ENCODE data around the gene ZNF423. TPM values are rescaled to one million over a fixed set of nuclear protein-coding genes. Genes with fewer than 3 reads are reported as not detected.

The ZNF423 gene
- total RNA-seq, 1 experiment from 2014 or later = not detected

GRCh38 chr16:49651996-49652395, 203.9 kb downstream of the ZNF423 start:
- Mint-ChIP-seq H3K9me3 (ENCODE audit: low read depth, unreplicated experiment) (peaks cover 14% of the 10 kb centered on the region), H3K4me3 (ENCODE audit: low read depth, unreplicated experiment) (no peak overlapping the region), H3K27ac (ENCODE audit: unreplicated experiment) (no peak overlapping the region), H3K27me3 (ENCODE audit: unreplicated experiment) (peaks cover 21% of the 10 kb centered on the region), H3K4me1 (ENCODE audit: low read depth, unreplicated experiment) (no peaks in the 10 kb centered on the region), H3K36me3 (ENCODE audit: insufficient read depth, unreplicated experiment) (no peaks in the 10 kb centered on the region)
- DNase-seq = no peak
- BruUV-seq (replicated peaks) = no TSS peak
- TF ChIP-seq, protein P1, sequence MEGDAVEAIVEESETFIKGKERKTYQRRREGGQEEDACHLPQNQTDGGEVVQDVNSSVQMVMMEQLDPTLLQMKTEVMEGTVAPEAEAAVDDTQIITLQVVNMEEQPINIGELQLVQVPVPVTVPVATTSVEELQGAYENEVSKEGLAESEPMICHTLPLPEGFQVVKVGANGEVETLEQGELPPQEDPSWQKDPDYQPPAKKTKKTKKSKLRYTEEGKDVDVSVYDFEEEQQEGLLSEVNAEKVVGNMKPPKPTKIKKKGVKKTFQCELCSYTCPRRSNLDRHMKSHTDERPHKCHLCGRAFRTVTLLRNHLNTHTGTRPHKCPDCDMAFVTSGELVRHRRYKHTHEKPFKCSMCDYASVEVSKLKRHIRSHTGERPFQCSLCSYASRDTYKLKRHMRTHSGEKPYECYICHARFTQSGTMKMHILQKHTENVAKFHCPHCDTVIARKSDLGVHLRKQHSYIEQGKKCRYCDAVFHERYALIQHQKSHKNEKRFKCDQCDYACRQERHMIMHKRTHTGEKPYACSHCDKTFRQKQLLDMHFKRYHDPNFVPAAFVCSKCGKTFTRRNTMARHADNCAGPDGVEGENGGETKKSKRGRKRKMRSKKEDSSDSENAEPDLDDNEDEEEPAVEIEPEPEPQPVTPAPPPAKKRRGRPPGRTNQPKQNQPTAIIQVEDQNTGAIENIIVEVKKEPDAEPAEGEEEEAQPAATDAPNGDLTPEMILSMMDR (IDR thresholded peaks at IDR 0.05; ENCODE audit: unreplicated experiment) = no peak
- CTCF ChIA-PET = interaction anchor here (0.6 to 0.7 kb wide), 2 partner anchors 142 to 165 kb away, joined by 3 to 8 read pairs; no protein-coding TSS in a partner anchor
- intact Hi-C loops (cut with micrococcal nuclease; ENCODE audit: unreplicated experiment) = no loop called here

GRCh38 chr16:49651226-49651625, 204.7 kb downstream of the ZNF423 start:
- TF ChIP-seq, protein P1 (IDR thresholded peaks at IDR 0.05; ENCODE audit: unreplicated experiment) = no peak
- DNase-seq = no peak
- Mint-ChIP-seq H3K4me3 (ENCODE audit: low read depth, unreplicated experiment) (no peak overlapping the region), H3K9me3 (ENCODE audit: low read depth, unreplicated experiment) (peaks cover 14% of the 10 kb centered on the region), H3K36me3 (ENCODE audit: insufficient read depth, unreplicated experiment) (no peaks in the 10 kb centered on the region), H3K4me1 (ENCODE audit: low read depth, unreplicated experiment) (no peaks in the 10 kb centered on the region), H3K27me3 (ENCODE audit: unreplicated experiment) (peaks cover 21% of the 10 kb centered on the region), H3K27ac (ENCODE audit: unreplicated experiment) (no peak overlapping the region)
- CTCF ChIA-PET = no interaction called here
- no TSS peak for BruUV-seq (replicated peaks)
- intact Hi-C loops (cut with micrococcal nuclease; ENCODE audit: unreplicated experiment) = no loop called here

DNA sequence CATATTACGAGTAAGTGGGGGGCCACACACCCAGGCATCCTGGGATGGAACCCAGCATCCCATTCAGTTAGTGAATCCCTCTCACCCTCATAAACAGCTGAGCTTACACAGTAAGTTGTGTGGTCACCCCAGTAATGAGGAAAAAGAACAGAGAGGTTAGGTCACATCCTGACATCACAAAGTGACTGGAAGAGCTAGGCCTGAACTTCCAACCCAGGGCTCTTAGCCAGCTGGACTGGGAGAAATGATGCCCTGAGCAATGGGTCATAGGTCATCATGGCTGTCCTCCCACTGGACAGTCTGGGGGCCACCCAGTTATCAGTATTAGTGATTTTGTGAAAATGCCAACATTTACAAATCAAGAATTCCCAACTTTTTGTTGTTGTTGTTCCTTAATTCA, 205.3 kb downstream of the ZNF423 start:
- BruUV-seq (replicated peaks) = no TSS peak
- Mint-ChIP-seq H3K27me3 (ENCODE audit: unreplicated experiment) (peaks cover 21% of the 10 kb centered on the region), H3K4me1 (ENCODE audit: low read depth, unreplicated experiment) (no peaks in the 10 kb centered on the region), H3K9me3 (ENCODE audit: low read depth, unreplicated experiment) (peaks cover 17% of the 10 kb centered on the region), H3K27ac (ENCODE audit: unreplicated experiment) (no peak overlapping the region), H3K4me3 (ENCODE audit: low read depth, unreplicated experiment) (no peak overlapping the region), H3K36me3 (ENCODE audit: insufficient read depth, unreplicated experiment) (no peaks in the 10 kb centered on the region)
- no peak for DNase-seq
- CTCF ChIA-PET = no interaction called here
- TF ChIP-seq, protein P1 (IDR thresholded peaks at IDR 0.05; ENCODE audit: unreplicated experiment) = no peak
- intact Hi-C loops (cut with micrococcal nuclease; ENCODE audit: unreplicated experiment) = no loop called here

DNA sequence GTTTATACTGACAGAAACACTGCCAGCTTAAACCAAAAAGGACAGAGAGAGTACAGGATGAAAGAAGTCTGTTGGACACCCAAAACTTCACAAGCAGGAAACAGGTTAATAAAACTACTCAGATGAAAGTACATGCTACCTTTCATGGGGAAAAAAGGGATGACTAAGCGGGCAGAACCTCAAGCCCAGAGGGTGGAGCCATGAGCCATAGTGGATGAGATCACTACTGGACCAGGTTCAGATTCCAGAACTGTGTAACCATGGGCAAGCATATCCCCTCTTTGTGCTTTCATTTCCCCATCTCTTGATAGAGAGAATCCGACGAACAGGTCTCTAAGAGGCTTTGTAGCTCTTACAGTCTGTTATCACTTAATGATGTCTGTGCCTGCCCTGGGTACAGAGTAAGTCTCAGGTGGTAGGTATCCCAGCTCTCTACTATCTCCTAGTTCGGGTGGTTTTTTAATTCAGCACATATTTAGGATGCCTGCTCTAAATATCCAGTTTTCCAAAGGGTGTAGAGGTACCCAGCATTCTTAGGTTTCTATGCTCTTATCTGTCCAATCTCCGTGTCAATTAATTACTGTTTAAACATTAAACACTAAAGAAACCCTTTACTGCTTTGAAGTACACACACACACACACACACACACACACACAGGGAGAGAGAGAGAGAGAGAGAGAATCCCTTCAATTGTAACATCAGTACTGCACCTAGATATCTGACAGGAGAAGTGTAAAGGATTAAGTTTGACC, 206.7 kb downstream of the ZNF423 start:
- DNase-seq = no peak
- Mint-ChIP-seq H3K27me3 (ENCODE audit: unreplicated experiment) (peaks cover 20% of the 10 kb centered on the region), H3K27ac (ENCODE audit: unreplicated experiment) (no peak overlapping the region), H3K4me1 (ENCODE audit: low read depth, unreplicated experiment) (no peaks in the 10 kb centered on the region), H3K36me3 (ENCODE audit: insufficient read depth, unreplicated experiment) (no peaks in the 10 kb centered on the region), H3K9me3 (ENCODE audit: low read depth, unreplicated experiment) (peaks cover 17% of the 10 kb centered on the region), H3K4me3 (ENCODE audit: low read depth, unreplicated experiment) (no peak overlapping the region)
- intact Hi-C loops (cut with micrococcal nuclease; ENCODE audit: unreplicated experiment) = no loop called here
- CTCF ChIA-PET = no interaction called here
- BruUV-seq (replicated peaks) = no TSS peak
- TF ChIP-seq, protein P1 (IDR thresholded peaks at IDR 0.05; ENCODE audit: unreplicated experiment) = no peak

All from Calu3 (cell line).